Thyroid gland (tissue), 4 donors: ENCODE data around the gene SPATA24. TPM values are rescaled to one million over a fixed set of nuclear protein-coding genes. Genes with fewer than 3 reads are reported as not detected.

Experiments used
- DNase-seq, 2 donors: peaks; one replicate each; pipeline ENCODE4 v3.0.0-alpha.2; 2019
- H3K27ac ChIP-seq, 3 donors: fragments of 200-600 bp; sonication (generic); 1 replicate in 2 of 3; 2 replicates in 1 of 3; pipeline ENCODE4 v1.5.1; 2016 to 2019; ENCODE audit warnings: mild to moderate bottlenecking in 1 of 3, moderate library complexity in 1 of 3
- H3K27me3 ChIP-seq: fragments of 200-600 bp; sonication (generic); one replicate; pipeline ENCODE4 v1.5.1; 2019
- H3K36me3 ChIP-seq, 2 donors: fragments of 200-600 bp; sonication (generic); one replicate each; pipeline ENCODE4 v1.5.1; 2016 to 2019
- H3K4me1 ChIP-seq, 2 donors: fragments of 200-600 bp; sonication (generic); one replicate each; pipeline ENCODE4 v1.5.1; 2017 to 2019
- H3K4me3 ChIP-seq, 3 donors: fragments of 200-600 bp; sonication (generic); replicated peaks in 1 of 3; 1 replicate in 2 of 3; 2 replicates in 1 of 3; pipeline ENCODE4 v1.5.1; 2016; ENCODE audit warnings: mild to moderate bottlenecking in 1 of 3
- H3K9me3 ChIP-seq: fragments of 200-600 bp; sonication (generic); one replicate; pipeline ENCODE4 v1.5.1; 2017
- POLR2A ChIP-seq, 2 donors: fragments of 450-650 bp; IDR thresholded peaks; one replicate each; pipeline ENCODE4 v1.6.1; 2017; ENCODE audit warnings: antibody characterized with exemption in 2 of 2, mild to moderate bottlenecking in 2 of 2, moderate library complexity in 1 of 2
- WGBS, 2 donors: methylation state at CpG; one replicate each; pipeline ENCODE4 v1.1.5; 2017; 5-methylcytosine and 5-hydroxymethylcytosine counted together
- intact Hi-C: fragments of 100-400 bp; cut with DNase I; formaldehyde crosslinking; loops from one replicate; pipeline ENCODE4 v1.15.1; 2023
- total RNA-seq, 4 donors: library from RNA; depleted of rRNA; stranded (reverse); fragments of >200 nt; gene quantifications; one replicate each; pipeline ENCODE4 v1.2.3, GENCODE V29; 2016
- TF ChIP-seq, protein P1 (sequence below), 6 experiments: fragments of 200-600 bp in 3 of 6; fragments of 450-650 bp in 3 of 6; sonication (generic) in 3 of 6; IDR thresholded peaks; one replicate each; pipeline ENCODE4 v1.5.1; 2016 to 2019; ENCODE audit warnings: antibody characterized with exemption in 6 of 6, mild to moderate bottlenecking in 2 of 6, inconsistent platforms in 1 of 6, moderate library complexity in 1 of 6

Gene SPATA24
- total RNA-seq, 4 donors from 2014 or later: 6.5 to 14.2 (median 7.3) TPM

DNA sequence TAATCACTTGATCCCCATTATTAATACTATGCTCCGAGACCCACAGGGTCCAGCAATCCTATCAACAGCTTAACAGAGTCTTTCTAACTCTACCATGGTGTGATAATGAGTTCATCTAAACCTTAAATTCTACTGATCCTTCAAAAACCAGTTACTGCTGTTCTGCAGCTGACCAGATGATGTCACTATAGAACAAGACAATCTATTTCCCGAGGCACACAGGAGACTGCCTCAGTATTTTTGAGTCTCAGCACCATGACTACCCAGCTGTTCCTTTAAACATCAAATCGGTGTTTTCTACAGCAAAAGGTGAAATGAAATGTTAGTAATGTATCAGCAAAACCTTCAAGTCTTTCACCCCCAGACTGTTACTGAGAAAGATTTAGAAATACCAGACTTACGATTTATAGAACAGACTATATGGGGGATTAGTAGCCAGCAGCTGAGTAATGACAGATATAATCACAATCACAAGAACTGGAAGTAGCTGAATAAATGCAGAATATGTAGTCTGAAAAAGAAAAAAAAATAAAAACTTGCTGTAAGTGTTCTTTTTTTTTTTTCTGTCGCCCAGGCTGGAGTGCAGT is 18.5 kb upstream of the SPATA24 start:
- Histone ChIP-seq H3K27me3 (no peaks in the 10 kb centered on the region), H3K36me3 (peaks cover 0 to 9% of the 10 kb centered on the region in 2 donors), H3K9me3 (no peaks in the 10 kb centered on the region), H3K4me3 (no peak overlapping the region), H3K27ac (no peak overlapping the region), H3K4me1 (peaks cover 10 to 13% of the 10 kb centered on the region in 2 donors)
- TF ChIP-seq POLR2A (IDR thresholded peaks at IDR 0.05): no peak
- TF ChIP-seq, protein P1, sequence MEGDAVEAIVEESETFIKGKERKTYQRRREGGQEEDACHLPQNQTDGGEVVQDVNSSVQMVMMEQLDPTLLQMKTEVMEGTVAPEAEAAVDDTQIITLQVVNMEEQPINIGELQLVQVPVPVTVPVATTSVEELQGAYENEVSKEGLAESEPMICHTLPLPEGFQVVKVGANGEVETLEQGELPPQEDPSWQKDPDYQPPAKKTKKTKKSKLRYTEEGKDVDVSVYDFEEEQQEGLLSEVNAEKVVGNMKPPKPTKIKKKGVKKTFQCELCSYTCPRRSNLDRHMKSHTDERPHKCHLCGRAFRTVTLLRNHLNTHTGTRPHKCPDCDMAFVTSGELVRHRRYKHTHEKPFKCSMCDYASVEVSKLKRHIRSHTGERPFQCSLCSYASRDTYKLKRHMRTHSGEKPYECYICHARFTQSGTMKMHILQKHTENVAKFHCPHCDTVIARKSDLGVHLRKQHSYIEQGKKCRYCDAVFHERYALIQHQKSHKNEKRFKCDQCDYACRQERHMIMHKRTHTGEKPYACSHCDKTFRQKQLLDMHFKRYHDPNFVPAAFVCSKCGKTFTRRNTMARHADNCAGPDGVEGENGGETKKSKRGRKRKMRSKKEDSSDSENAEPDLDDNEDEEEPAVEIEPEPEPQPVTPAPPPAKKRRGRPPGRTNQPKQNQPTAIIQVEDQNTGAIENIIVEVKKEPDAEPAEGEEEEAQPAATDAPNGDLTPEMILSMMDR (IDR thresholded peaks at IDR 0.05): peak in 5 of 6 experiments; percentile 49 to 92 (median 83)
- 46 to 47% methylated on average over 5 of the region's 5 CpGs for WGBS, 2 donors
- DNase-seq: peak in 1 of 2 donors; percentile 18
- intact Hi-C loops: loop anchor here (2.0 to 10.0 kb wide), 2 partner anchors 92 to 342 kb away; no protein-coding TSS in a partner anchor

DNA sequence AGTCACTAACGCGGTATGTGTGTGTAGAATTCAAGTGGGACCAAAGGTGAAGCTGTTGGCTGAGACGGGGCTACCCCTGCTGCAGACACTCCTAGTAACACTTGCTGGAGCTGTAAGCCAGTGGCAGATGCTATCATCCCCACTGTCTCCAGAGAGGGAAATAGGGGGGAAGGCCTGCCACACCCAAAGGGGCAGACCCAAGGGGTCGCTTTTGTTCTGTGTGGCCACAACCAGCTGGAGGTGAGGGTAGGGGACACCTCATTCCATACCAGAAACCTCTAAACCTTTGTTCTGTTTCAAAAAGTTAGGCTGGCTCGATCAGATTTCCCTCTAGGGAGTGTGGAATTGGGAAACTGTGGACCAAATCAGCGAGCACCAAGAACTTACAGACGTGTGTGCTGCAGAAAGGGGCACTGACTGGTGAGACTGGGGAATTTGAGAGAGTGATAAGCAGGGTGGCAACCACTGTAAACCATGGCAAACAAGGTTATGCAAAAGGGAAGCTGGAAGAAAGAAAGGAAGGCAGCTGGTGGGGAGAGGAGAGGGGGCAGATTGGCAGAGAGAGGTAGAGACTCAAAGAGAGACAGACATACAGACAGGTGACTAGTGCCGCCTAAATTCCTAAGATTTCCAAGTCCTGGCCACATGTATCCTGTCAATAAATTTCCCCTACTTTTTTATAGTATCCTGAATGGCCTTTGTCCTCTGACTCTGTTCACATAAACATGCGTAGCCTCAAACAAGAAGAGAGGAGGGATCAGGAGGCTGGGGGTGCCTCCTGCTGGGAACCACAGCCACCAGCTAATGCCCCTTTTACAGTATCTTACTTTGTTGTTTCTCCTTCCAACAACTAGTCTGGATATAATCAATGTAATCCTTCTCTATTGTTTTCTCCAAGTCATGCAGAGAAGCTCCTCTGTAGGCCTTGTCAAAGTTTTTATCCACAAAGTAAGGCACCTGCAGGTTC is 15.6 kb upstream of the SPATA24 start:
- Histone ChIP-seq H3K27me3 (no peaks in the 10 kb centered on the region), H3K36me3 (no peaks in the 10 kb centered on the region), H3K9me3 (no peaks in the 10 kb centered on the region), H3K27ac (no peak overlapping the region), H3K4me3 (no peak overlapping the region), H3K4me1 (peaks cover 27 to 33% of the 10 kb centered on the region in 2 donors)
- TF ChIP-seq, protein P1 (IDR thresholded peaks at IDR 0.05): no peak
- TF ChIP-seq POLR2A (IDR thresholded peaks at IDR 0.05): no peak
- intact Hi-C loops: loop anchor here (10.0 kb wide), 1 partner anchor 345 kb away; no protein-coding TSS in a partner anchor
- WGBS, 2 donors: 80 to 81% methylated on average over 9 of the region's 9 CpGs
- DNase-seq: no peak

DNA sequence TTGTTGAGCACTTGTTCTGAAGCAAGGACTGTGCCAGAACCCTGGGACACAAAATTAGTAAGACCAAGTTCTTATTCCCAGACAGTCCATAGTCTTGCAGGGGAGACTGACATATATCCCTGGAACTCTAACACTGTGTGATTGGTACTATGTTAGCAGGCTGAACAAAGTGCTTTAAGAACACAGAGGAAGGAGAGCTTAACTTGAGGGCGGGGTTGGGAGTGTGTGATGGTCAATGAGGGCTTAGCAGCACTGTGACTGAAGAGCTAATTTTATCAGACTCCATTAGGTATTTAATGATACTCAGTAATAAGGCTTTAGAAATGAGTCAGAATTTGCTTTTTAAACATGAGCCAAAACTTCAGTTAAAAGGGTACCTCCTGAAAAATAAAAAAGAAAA is 14.9 kb upstream of the SPATA24 start:
- no peak for TF ChIP-seq POLR2A (IDR thresholded peaks at IDR 0.05)
- TF ChIP-seq, protein P1 (IDR thresholded peaks at IDR 0.05): no peak
- Histone ChIP-seq H3K4me1 (peaks cover 27 to 33% of the 10 kb centered on the region in 2 donors), H3K27ac (peak overlapping the region in 2 of 3 donors; percentile 47 to 57), H3K27me3 (no peaks in the 10 kb centered on the region), H3K4me3 (no peak overlapping the region), H3K36me3 (no peaks in the 10 kb centered on the region), H3K9me3 (no peaks in the 10 kb centered on the region)
- intact Hi-C loops: no loop called here
- no peak for DNase-seq
- WGBS, 2 donors: 90 to 93% methylated on average over 1 of the region's 1 CpG

DNA sequence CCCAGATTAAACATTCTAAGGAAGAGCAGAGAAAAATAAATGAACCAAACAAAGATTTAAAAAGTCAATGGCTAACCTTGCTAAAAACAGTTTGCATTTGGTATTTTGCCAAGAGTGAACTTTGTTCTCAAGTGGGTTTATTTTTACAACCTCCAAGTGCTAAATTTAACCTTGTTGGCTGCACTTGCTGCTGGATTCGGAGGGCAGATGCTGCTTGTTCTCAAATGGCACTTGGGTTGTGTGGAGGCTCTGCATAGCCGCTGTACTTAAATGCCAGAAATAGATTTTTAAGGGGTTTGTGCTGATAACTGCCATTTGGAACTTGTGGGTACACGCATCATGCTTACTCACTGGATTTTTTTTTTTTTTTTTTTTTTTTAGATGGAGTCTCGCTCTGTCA is 13.3 kb upstream of the SPATA24 start:
- peak; percentile 79 to 83 for DNase-seq
- H3K36me3 ChIP-seq: no peaks in the 10 kb centered on the region
- H3K9me3 ChIP-seq: no peaks in the 10 kb centered on the region
- TF ChIP-seq, protein P1 (IDR thresholded peaks at IDR 0.05): no peak
- no peak for TF ChIP-seq POLR2A (IDR thresholded peaks at IDR 0.05)
- H3K27ac ChIP-seq: peak overlapping the region; percentile 47 to 67 (median 54)
- H3K27me3 ChIP-seq: no peaks in the 10 kb centered on the region
- no peak overlapping the region for H3K4me3 ChIP-seq
- 34 to 39% methylated on average over 4 of the region's 4 CpGs for WGBS, 2 donors
- H3K4me1 ChIP-seq: peaks cover 27 to 33% of the 10 kb centered on the region in 2 donors
- intact Hi-C loops: no loop called here
